Measurements from ENCODE around the gene TMEM59.
"Not testable (repeated sequence)": the region's sequence is repeated elsewhere in the genome, so short reads cannot be mapped to it uniquely, and the experiment has no call there.

The TMEM59 gene

DNA sequence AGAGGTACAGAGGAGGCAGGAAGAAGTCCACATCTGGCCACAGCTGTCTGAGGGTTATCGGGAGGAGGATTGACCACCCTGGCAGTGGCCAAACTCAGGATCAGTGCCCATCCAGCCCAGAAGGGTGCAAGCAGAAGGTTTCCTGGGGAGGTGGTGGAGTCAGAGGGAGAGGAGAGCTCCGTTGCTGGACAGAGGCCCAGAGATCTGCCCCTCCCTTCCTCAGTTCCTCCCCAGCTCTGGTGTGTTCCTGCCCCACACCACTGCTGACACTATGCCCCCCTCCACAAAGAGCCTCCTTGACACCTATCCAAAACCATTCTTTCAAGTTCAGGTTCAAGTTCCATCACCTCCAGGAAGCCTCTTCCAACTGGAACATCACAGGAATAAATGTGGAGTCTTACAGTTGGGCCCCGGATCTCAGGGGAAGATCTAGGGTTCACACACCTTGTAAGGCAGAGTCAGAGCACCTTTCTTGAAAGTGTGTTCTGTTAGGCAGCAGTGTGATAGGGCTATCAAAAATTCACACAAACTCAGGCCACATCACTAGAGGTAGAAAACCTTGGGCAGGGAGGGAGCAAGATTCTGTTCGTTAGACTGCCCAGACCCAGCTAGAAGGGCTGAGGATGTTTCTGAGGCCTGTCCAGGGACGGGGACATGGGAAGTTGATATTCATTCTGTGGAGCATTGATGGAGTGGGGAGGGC, 42.4 kb downstream of the TMEM59 start:
- H3K27ac ChIP-seq, result no peak overlapping the region
- TF ChIP-seq CTCF (IDR thresholded peaks at IDR 0.05) (no peak), ZFX (IDR thresholded peaks at IDR 0.05; ENCODE audit: borderline replicate concordance) (no peak)

DNA sequence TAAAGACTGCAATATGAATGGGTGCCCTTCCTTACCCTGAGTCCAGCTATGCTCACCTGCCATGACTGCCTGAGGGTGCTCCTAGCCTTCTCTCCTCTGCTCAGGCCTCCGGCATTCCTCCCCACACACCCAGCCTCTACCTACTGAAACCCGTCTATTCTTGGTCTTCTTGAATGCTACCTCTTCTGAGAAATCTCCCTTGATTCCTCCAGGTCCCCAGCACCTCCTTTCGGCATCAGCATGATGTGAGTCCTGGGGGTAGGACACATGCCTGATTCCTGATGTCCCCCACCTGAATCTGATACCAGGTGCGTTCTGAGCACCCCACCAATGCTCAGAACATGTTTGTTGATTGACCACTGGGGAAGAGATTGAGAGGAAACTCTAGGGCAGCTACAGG, 43.6 kb downstream of the TMEM59 start:
- no peak for TF ChIP-seq CTCF (IDR thresholded peaks at IDR 0.05)
- TF ChIP-seq ZFX (IDR thresholded peaks at IDR 0.05; ENCODE audit: borderline replicate concordance), result no peak
- no peak overlapping the region for H3K27ac ChIP-seq

GRCh38 chr1:54008876-54009275, 44.1 kb downstream of the TMEM59 start:
- TF ChIP-seq CTCF (IDR thresholded peaks at IDR 0.05) (no peak), ZFX (IDR thresholded peaks at IDR 0.05; ENCODE audit: borderline replicate concordance) (no peak)
- no peak overlapping the region for H3K27ac ChIP-seq

- H3K27ac ChIP-seq, result no peak overlapping the region
- TF ChIP-seq ZFX (IDR thresholded peaks at IDR 0.05; ENCODE audit: borderline replicate concordance), result no peak
- no peak for TF ChIP-seq CTCF (IDR thresholded peaks at IDR 0.05)
These were observed 45.4 kb downstream of the TMEM59 start for GRCh38 chr1:54007613-54008012.

- TF ChIP-seq CTCF (IDR thresholded peaks at IDR 0.05) (no peak), ZFX (IDR thresholded peaks at IDR 0.05; ENCODE audit: borderline replicate concordance) (no peak)
- no peak overlapping the region for H3K27ac ChIP-seq
These were observed 46.5 kb downstream of the TMEM59 start for GRCh38 chr1:54006508-54006907.

DNA sequence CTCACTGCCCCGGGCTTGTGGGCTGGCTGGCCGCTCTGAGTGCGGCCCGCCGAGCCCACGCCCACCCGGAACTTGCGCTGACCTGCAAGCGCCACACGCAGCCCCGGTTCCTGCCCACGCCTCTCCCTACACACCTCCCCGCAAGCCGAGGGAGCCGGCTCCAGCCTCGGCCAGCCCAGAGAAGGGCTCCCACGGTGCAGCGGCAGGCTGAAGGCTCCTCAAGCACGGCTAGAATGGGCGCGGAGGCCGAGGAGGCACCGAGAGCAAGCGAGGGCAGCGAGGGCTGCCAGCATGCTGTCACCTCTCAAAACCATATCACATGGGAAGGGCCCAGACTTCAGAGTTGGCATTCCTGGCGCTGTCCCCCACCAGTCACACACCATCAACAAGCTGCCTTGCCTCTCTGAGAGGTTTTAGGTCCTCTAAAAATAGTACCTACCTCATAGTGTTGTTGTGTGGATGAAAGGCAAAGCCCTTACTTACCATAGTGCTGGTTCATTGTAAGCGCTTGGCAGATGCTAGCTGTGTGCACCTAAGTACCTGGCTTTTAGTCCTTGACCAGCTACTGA, 48.4 kb downstream of the TMEM59 start:
- no peak for TF ChIP-seq CTCF (IDR thresholded peaks at IDR 0.05)
- TF ChIP-seq ZFX (IDR thresholded peaks at IDR 0.05; ENCODE audit: borderline replicate concordance), result no peak
- no peak overlapping the region for H3K27ac ChIP-seq

DNA sequence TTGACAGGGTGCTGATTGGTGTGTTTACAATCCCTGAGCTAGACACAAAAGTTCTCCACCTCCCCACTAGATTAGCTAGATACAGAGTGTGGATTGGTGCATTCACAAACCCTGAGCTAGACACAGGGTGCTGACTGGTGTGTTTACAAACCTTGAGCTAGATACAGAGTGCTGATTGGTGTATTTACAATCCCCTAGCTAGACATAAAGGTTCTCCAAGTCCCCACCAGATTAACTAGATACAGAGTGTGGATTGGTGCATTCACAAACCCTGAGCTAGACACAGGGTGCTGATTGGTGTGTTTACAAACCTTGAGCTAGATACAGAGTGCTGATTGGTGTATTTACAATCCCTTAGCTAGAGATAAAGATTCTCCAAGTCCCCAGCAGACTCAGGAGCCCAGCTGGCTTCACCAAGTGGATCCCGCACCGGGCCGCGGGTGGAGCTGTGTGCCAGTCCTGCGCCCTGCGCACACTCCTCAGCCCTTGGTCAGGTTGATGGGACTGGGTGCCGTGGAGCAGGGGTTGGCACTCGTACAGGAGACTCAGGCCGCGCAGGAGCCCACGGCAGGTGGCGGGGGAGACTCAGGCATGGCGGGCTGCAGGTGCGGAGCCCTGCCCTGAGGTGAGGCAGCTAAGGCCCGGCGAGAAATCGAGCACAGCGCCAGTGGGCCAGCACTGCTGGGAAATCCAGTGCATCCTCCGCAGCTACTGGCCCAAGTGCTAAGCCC, 49.1 kb downstream of the TMEM59 start:
- not testable (repeated sequence) for H3K27ac ChIP-seq
